Lower leg skin (tissue), 4 donors: Measurements from ENCODE around the gene WSCD2. TPM values are rescaled to one million over a fixed set of nuclear protein-coding genes. Genes with fewer than 3 reads are reported as not detected.
A peak's percentile ranks its signal among the peaks of the same experiment; 100 is the strongest.

Source experiments
- DNase-seq, 2 donors: peaks; one replicate each; pipeline ENCODE4 v3.0.0-alpha.2; 2019; ENCODE audit warnings: low spot score in 2 of 2
- H3K4me3 ChIP-seq: fragments of 200-600 bp; sonication (generic); 2 replicates; pipeline ENCODE4 v1.5.1; 2017; ENCODE audit warnings: mild to moderate bottlenecking, low read depth; ENCODE audit not compliant: poor library complexity, severe bottlenecking
- POLR2A ChIP-seq, 2 donors: fragments of 450-650 bp; IDR thresholded peaks; one replicate each; pipeline ENCODE4 v1.6.1; 2016 to 2017; ENCODE audit warnings: antibody characterized with exemption in 2 of 2, mild to moderate bottlenecking in 1 of 2, moderate library complexity in 1 of 2
- WGBS, 2 donors: methylation state at CpG; one replicate each; pipeline ENCODE4 v1.1.5; 2018; 5-methylcytosine and 5-hydroxymethylcytosine counted together
- intact Hi-C: fragments of 100-400 bp; cut with DNase I; formaldehyde crosslinking; loops from one replicate; pipeline ENCODE4 v1.15.0; 2023; ENCODE audit warnings: low total_unique reads
- total RNA-seq, 4 donors: library from RNA; depleted of rRNA; stranded (reverse); fragments of >200 nt; gene quantifications; one replicate each; pipeline ENCODE4 v1.1.0, GENCODE V29; 2016
- TF ChIP-seq, protein P1 (sequence below), 3 donors: fragments of 450-650 bp; IDR thresholded peaks; one replicate each; pipeline ENCODE4 v1.5.1; 2016; ENCODE audit warnings: antibody characterized with exemption in 3 of 3, mild to moderate bottlenecking in 3 of 3, moderate library complexity in 2 of 3

WSCD2 gene
- total RNA-seq, 4 donors from 2014 or later = 0.15 to 0.63 (median 0.47) TPM

DNA sequence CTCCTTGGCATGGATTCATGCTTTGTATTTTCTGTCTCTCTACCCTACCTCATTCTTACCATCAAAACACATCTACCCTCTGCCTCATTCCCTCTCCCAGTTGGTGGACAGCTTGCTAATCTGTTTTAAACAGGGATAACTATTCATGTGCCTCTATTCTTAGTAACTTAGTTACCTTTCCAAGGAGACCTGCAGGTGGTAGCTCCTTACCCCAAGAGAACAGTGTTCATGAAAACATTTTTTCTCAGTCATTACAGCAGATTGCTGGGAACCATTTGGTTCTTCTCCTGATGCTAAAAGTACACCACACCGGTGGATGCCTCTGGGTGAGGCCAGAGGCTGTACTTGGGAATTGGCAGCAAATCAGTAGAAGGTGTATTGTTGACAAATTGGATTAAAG is 137.0 kb downstream of the WSCD2 start:
- 78 to 89% methylated on average over 1 of the region's 1 CpG for WGBS, 2 donors
- DNase-seq = no peak
- intact Hi-C loops = no loop called here
- TF ChIP-seq, protein P1, sequence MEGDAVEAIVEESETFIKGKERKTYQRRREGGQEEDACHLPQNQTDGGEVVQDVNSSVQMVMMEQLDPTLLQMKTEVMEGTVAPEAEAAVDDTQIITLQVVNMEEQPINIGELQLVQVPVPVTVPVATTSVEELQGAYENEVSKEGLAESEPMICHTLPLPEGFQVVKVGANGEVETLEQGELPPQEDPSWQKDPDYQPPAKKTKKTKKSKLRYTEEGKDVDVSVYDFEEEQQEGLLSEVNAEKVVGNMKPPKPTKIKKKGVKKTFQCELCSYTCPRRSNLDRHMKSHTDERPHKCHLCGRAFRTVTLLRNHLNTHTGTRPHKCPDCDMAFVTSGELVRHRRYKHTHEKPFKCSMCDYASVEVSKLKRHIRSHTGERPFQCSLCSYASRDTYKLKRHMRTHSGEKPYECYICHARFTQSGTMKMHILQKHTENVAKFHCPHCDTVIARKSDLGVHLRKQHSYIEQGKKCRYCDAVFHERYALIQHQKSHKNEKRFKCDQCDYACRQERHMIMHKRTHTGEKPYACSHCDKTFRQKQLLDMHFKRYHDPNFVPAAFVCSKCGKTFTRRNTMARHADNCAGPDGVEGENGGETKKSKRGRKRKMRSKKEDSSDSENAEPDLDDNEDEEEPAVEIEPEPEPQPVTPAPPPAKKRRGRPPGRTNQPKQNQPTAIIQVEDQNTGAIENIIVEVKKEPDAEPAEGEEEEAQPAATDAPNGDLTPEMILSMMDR (IDR thresholded peaks at IDR 0.05) = no peak
- no peak for TF ChIP-seq POLR2A (IDR thresholded peaks at IDR 0.05)
- H3K4me3 ChIP-seq = no peak overlapping the region

- no peak for TF ChIP-seq POLR2A (IDR thresholded peaks at IDR 0.05)
- TF ChIP-seq, protein P1 (IDR thresholded peaks at IDR 0.05) = no peak
- 82% methylated on average over 4 of the region's 4 CpGs for WGBS, 2 donors
- intact Hi-C loops = no loop called here
- no peak overlapping the region for H3K4me3 ChIP-seq
- no peak for DNase-seq
Observed at GRCh38 chr12:108267450-108267849, 138.4 kb downstream of the WSCD2 start.

DNA sequence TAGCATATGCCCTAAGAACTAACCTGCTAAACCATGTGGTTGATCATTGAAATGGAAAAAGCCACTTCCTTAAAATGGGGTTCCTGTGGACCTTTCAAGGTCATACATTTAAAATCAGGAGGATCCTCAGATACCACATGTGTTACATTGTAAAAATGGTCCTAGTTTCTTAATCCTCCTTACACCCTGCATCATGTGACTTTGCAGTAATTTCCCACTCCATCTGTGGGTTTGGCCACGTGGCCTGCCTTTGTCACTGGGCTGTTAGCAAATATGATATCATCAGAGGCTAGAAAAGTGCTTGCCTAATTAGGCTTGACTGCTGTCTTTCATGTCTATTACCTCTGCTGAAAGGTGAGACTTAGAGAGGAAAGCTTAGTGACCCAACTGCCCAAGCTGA is 139.3 kb downstream of the WSCD2 start:
- WGBS, 2 donors = 26 to 38% methylated on average over 1 of the region's 1 CpG
- TF ChIP-seq POLR2A (IDR thresholded peaks at IDR 0.05) = no peak
- TF ChIP-seq, protein P1 (IDR thresholded peaks at IDR 0.05) = no peak
- H3K4me3 ChIP-seq = no peak overlapping the region
- intact Hi-C loops = no loop called here
- no peak for DNase-seq

DNA sequence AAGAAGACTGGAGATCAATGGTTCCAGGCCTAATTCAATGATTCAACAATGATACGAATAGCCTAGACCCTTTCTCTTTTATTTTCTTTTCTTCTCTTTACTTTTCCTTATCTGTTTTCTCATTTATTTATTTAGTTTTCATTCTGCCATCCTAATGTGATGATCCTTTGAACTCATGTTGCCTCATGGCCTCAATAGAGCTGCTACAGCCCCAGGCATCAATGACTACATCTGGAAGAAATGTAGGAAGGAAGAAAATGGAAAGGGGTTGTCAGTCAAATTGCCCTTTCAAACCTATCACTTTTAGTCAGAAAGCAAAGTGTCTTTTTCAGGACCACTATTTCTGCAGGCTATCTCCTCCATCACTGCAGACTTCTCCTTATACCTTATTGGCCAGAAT is 140.1 kb downstream of the WSCD2 start:
- DNase-seq = no peak
- 81 to 83% methylated on average over 1 of the region's 1 CpG for WGBS, 2 donors
- intact Hi-C loops = no loop called here
- TF ChIP-seq POLR2A (IDR thresholded peaks at IDR 0.05) = no peak
- TF ChIP-seq, protein P1 (IDR thresholded peaks at IDR 0.05) = no peak
- no peak overlapping the region for H3K4me3 ChIP-seq

DNA sequence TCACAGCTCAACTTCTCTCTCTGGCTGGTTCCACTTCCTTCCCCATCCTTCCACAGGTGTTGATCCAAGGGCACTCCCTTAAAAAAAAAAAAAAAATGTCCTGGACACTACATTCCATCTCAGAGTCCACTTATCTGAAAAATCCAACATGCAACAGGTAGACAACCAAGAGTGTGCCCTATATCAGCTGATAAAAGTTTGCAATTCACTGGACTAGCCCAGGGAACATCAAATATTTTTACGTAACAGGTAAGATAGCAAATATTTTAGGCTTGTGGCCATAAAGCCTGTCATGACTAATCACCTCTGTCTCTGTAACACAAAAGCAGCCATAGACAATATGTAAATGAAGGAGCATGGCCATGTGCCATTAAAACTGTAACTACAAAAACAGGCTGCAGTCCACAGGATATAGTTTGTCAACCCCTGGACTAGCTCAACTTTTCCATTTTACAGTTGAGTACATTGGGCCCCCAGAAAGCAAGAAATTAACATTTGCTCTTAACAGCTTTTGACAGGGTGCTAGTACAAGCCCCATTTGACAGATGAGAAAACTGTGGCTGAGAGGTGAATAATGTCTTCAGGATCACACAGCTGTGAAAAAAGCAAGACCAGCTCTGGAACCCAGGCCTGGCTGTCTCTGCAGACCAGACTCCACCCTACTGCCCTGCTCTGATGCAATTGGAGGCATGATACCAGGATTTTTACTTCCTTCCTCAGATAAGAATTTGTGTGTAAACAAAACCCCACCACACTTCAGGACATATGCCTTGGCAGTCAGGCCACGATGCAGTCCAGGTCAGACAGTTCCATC is 141.2 kb downstream of the WSCD2 start:
- no peak for TF ChIP-seq POLR2A (IDR thresholded peaks at IDR 0.05)
- TF ChIP-seq, protein P1 (IDR thresholded peaks at IDR 0.05) = no peak
- WGBS, 2 donors = 51 to 54% methylated on average over 2 of the region's 2 CpGs
- DNase-seq = peak in 1 of 2 donors; percentile 65
- intact Hi-C loops = no loop called here
- no peak overlapping the region for H3K4me3 ChIP-seq

- 72 to 90% methylated on average over 2 of the region's 2 CpGs for WGBS, 2 donors
- intact Hi-C loops = no loop called here
- no peak for TF ChIP-seq POLR2A (IDR thresholded peaks at IDR 0.05)
- TF ChIP-seq, protein P1 (IDR thresholded peaks at IDR 0.05) = no peak
- no peak overlapping the region for H3K4me3 ChIP-seq
- no peak for DNase-seq
Observed at GRCh38 chr12:108270849-108271143, 141.7 kb downstream of the WSCD2 start.
